GM12878 (cell line): ENCODE data around the gene ANKRD26. TPM values are rescaled to one million over a fixed set of nuclear protein-coding genes. Genes with fewer than 3 reads are reported as not detected.

Experiments
- ATAC-seq: fragments of 200-7000 bp; cut with Tn5 transposase; 3 replicates; pipeline ENCODE4 v1.9.1; 2020; ENCODE audit warnings: mild to moderate bottlenecking, moderate library complexity
- BruUV-seq: library from RNA; stranded (reverse); fragments of 400-500 nt; replicated peaks from 2 replicates; lab custom pipeline; 2021; lab: Mats Ljungman, UMichigan
- CTCF ChIA-PET: fragments of 300-600 bp; sonication (Branson Sonifier 250); formaldehyde crosslinking; extraction: SDS; loops from one replicate; lab custom pipeline; 2021; ENCODE audit warnings: inconsistent platforms; lab: Yijun Ruan, JAX
- POLR2A ChIA-PET: fragments of 350-600 bp; formaldehyde crosslinking; extraction: SDS; loops from one replicate; lab custom pipeline; 2021; ENCODE audit warnings: inconsistent platforms; lab: Charles Lee
- RAD21 ChIA-PET: fragments of 300-600 bp; sonication (Branson Sonifier 250); formaldehyde crosslinking; loops from one replicate; lab custom pipeline; 2023; ENCODE audit warnings: antibody characterized with exemption; ENCODE audit not compliant: unreplicated experiment; lab: Charles Lee
- SMC1A ChIA-PET: fragments of 300-600 bp; sonication (Branson Sonifier 250); formaldehyde crosslinking; loops from one replicate; lab custom pipeline; 2023; ENCODE audit not compliant: unreplicated experiment, uncharacterized antibody; lab: Charles Lee
- DNase-seq: peaks from one replicate; pipeline ENCODE4 v3.0.0-alpha.2; 2011; ENCODE audit warnings: low read depth, low spot score
- FAIRE-seq: peaks from 3 replicates; lab custom pipeline; 2011; peaks lifted over from hg19 to GRCh38; lab: Jason Lieb, UNC
- H2AFZ ChIP-seq: 2 replicates; pipeline ENCODE4 v1.6.0; 2011; ENCODE audit warnings: low read depth, low read length, control low read depth; ENCODE audit not compliant: control insufficient read depth
- H3K27ac ChIP-seq: 2 replicates; pipeline ENCODE4 v1.5.1; 2011; ENCODE audit warnings: control low read depth; ENCODE audit not compliant: control insufficient read depth, insufficient read depth
- H3K27me3 ChIP-seq, 2 experiments: replicated peaks in 1 of 2; 2 replicates each; pipeline versions ENCODE4 v1.6.0 to v1.6.1; 2011; ENCODE audit warnings: low read length in 1 of 2; ENCODE audit not compliant: control insufficient read depth in 2 of 2, insufficient read depth in 2 of 2
- H3K36me3 ChIP-seq, 2 experiments: 2 replicates each; pipeline ENCODE4 v1.5.1; 2011; ENCODE audit warnings: low read length in 1 of 2; ENCODE audit not compliant: control insufficient read depth in 2 of 2, insufficient read depth in 2 of 2
- H3K4me1 ChIP-seq: 2 replicates; pipeline ENCODE4 v1.6.1; 2011; ENCODE audit warnings: mild to moderate bottlenecking, low read length, moderate library complexity, mixed read lengths; ENCODE audit not compliant: control insufficient read depth, insufficient read depth
- H3K4me2 ChIP-seq: 2 replicates; pipeline ENCODE4 v1.6.0; 2011; ENCODE audit warnings: control low read depth; ENCODE audit not compliant: control insufficient read depth, insufficient read depth
- H3K4me3 ChIP-seq: fragments of 200-600 bp; sonication (generic); 2 replicates; pipeline ENCODE4 v1.5.1; 2016
- H3K79me2 ChIP-seq: 2 replicates; pipeline ENCODE4 v1.6.0; 2011; ENCODE audit warnings: low read length; ENCODE audit not compliant: control insufficient read depth, insufficient read depth
- H3K9ac ChIP-seq: 2 replicates; pipeline ENCODE4 v1.8.0; 2011; ENCODE audit warnings: low read length, control low read depth, mixed read lengths; ENCODE audit not compliant: control insufficient read depth, insufficient read depth
- H3K9me3 ChIP-seq: replicated peaks from 3 replicates; pipeline ENCODE4 v1.5.1; 2011; ENCODE audit warnings: mild to moderate bottlenecking, low read length; ENCODE audit not compliant: control insufficient read depth, insufficient read depth
- H4K20me1 ChIP-seq: 2 replicates; pipeline ENCODE4 v1.6.0; 2011; ENCODE audit not compliant: control insufficient read depth, insufficient read depth
- FOS ChIP-seq: IDR thresholded peaks from 3 replicates; pipeline ENCODE4 v1.6.1; 2011; ENCODE audit warnings: borderline replicate concordance; ENCODE audit not compliant: insufficient read length; ENCODE audit errors: extremely low read depth
- POU2F2 ChIP-seq: IDR thresholded peaks from 3 replicates; pipeline ENCODE4 v1.6.1; 2011; ENCODE audit warnings: low read depth, mild to moderate bottlenecking, low read length, borderline replicate concordance
- RFX5 ChIP-seq: IDR thresholded peaks from 2 replicates; pipeline ENCODE4 v1.6.1; 2011; ENCODE audit warnings: low read depth, low read length, improper control_type of control experiment
- SMC3 ChIP-seq: IDR thresholded peaks from 2 replicates; pipeline ENCODE4 v1.6.1; 2011; ENCODE audit warnings: low read length, improper control_type of control experiment, borderline replicate concordance
- WGBS: methylation state at CpG from one replicate; pipeline ENCODE4 v1.1.6; 2016; ENCODE audit warnings: low lambda C conversion rate; ENCODE audit not compliant: insufficient replicate concordance, insufficient coverage; ENCODE audit errors: missing lambda C conversion rate; 5-methylcytosine and 5-hydroxymethylcytosine counted together
- in situ Hi-C: fragments of 300-500 bp; cut with MboI; formaldehyde crosslinking; loops from 9 replicates; pipeline ENCODE4 v1.14.3; 2018; ENCODE audit warnings: mixed read lengths
- intact Hi-C: fragments of 100-400 bp; cut with micrococcal nuclease; formaldehyde crosslinking; loops from one replicate; pipeline ENCODE4 v1.14.2; 2022; ENCODE audit not compliant: unreplicated experiment
- polyA plus RNA-seq, 11 experiments: library from polyadenylated mRNA; depleted of rRNA in 4 of 11; unstranded in 6 of 11; stranded (reverse) in 5 of 11; fragments of >200 nt; fragmentation: Nextera tagmentation in 4 of 11; fragmentation: Illumina TruSeq in 1 of 11; extraction: Ambion mirVana in 4 of 11; extraction: Trizol in 1 of 11; gene quantifications; 1 replicate in 1 of 11; 2 replicates in 10 of 11; pipeline versions ENCODE4 v1.2.1 to v1.2.3, GENCODE V29; 2011 to 2016; ENCODE audit warnings: inconsistent platforms in 2 of 11, missing spikeins in 2 of 11, low read depth in 1 of 11
- total RNA-seq, 4 experiments: library from RNA; depleted of rRNA in 3 of 4; stranded (reverse); fragments of >200 nt in 3 of 4; fragmentation: Illumina TruSeq in 1 of 4; extraction: Trizol in 1 of 4; gene quantifications; 2 replicates each; pipeline versions ENCODE4 v1.2.1 to v1.2.3, GENCODE V29; 2013 to 2021
- TF ChIP-seq, protein P1 (sequence below): fragments of 450-650 bp; IDR thresholded peaks from 2 replicates; pipeline ENCODE4 v1.6.1; 2017; ENCODE audit warnings: mild to moderate bottlenecking
- TF ChIP-seq, protein P2 (sequence below): fragments of 450-650 bp; IDR thresholded peaks from 2 replicates; pipeline ENCODE4 v1.6.1; 2018; ENCODE audit warnings: mild to moderate bottlenecking, low read depth, moderate library complexity; ENCODE audit not compliant: partially characterized antibody

ANKRD26 gene
- total and polyA plus RNA-seq, 10 of the 15 experiments (the other 5 are each of a cell fraction or from before 2014, with no cell fraction given): 2.3 to 12.0 (median 5.1) TPM

DNA sequence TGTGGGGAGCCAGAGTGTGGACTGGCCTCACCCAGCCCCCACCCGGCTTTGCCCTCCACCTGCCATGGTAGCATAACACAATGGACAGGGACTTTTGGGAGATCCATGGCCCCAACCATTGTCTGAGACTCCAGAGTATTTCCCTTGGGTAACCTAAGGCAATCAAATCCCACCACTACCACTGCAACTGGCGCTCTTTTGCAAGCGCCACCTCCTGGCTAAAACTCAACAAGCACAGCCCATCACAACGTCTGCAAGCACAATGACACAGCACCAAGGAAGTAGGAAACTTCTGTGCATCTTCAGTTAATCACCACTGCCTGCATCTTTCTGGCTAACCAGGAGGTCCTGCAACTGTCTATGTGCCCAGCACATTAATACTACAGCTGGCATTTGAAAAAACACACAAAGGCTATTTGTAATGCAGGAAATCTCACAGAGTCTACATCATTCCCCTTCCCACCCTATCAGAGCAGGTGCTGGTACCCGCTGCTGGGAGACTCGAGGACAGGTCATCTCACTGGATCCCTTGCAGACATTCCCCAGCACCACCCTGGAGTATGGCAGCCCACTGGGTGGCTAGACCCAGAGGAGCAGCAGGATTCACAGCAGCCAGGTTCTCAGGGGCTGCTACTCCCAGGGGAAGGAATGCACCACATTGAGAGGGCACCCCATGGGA, 27.7 kb downstream of the ANKRD26 start:
- Histone ChIP-seq H3K9ac (no peak overlapping the region), H3K27ac (no peak overlapping the region), H3K4me3 (no peak overlapping the region), H3K4me1 (no peaks in the 10 kb centered on the region), H3K9me3 (peaks cover 5% of the 10 kb centered on the region; the same call in 1 of the 3 replicates), H4K20me1 (no peaks in the 10 kb centered on the region), H3K4me2 (no peak overlapping the region), H3K79me2 (no peaks in the 10 kb centered on the region), H2AFZ (no peak overlapping the region), H3K36me3 (peaks cover 5 to 8% of the 10 kb centered on the region in 2 experiments), H3K27me3 (no peaks in the 10 kb centered on the region)
- 96% methylated on average over 6 of the region's 6 CpGs for WGBS
- in situ Hi-C loops: no loop called here
- intact Hi-C loops: no loop called here
- DNase-seq (no peak), ATAC-seq (no peak), FAIRE-seq (no peak)
- RAD21 ChIA-PET: no interaction called here
- POLR2A ChIA-PET: no interaction called here
- TF ChIP-seq, protein P1, sequence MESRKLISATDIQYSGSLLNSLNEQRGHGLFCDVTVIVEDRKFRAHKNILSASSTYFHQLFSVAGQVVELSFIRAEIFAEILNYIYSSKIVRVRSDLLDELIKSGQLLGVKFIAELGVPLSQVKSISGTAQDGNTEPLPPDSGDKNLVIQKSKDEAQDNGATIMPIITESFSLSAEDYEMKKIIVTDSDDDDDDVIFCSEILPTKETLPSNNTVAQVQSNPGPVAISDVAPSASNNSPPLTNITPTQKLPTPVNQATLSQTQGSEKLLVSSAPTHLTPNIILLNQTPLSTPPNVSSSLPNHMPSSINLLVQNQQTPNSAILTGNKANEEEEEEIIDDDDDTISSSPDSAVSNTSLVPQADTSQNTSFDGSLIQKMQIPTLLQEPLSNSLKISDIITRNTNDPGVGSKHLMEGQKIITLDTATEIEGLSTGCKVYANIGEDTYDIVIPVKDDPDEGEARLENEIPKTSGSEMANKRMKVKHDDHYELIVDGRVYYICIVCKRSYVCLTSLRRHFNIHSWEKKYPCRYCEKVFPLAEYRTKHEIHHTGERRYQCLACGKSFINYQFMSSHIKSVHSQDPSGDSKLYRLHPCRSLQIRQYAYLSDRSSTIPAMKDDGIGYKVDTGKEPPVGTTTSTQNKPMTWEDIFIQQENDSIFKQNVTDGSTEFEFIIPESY: 0 out of 2 replicates have a peak, but pooled peaks have one; percentile 65
- TF ChIP-seq POU2F2 (no peak), RFX5 (no peak), FOS (no peak), SMC3 (no peak)
- TF ChIP-seq, protein P2, sequence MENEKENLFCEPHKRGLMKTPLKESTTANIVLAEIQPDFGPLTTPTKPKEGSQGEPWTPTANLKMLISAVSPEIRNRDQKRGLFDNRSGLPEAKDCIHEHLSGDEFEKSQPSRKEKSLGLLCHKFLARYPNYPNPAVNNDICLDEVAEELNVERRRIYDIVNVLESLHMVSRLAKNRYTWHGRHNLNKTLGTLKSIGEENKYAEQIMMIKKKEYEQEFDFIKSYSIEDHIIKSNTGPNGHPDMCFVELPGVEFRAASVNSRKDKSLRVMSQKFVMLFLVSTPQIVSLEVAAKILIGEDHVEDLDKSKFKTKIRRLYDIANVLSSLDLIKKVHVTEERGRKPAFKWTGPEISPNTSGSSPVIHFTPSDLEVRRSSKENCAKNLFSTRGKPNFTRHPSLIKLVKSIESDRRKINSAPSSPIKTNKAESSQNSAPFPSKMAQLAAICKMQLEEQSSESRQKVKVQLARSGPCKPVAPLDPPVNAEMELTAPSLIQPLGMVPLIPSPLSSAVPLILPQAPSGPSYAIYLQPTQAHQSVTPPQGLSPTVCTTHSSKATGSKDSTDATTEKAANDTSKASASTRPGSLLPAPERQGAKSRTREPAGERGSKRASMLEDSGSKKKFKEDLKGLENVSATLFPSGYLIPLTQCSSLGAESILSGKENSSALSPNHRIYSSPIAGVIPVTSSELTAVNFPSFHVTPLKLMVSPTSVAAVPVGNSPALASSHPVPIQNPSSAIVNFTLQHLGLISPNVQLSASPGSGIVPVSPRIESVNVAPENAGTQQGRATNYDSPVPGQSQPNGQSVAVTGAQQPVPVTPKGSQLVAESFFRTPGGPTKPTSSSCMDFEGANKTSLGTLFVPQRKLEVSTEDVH: no peak
- BruUV-seq: no TSS peak
- SMC1A ChIA-PET: no interaction called here
- CTCF ChIA-PET: no interaction called here
